GM23338 (cell line): ENCODE results near the gene ERC1. TPM values are rescaled to one million over a fixed set of nuclear protein-coding genes. Genes with fewer than 3 reads are reported as not detected.
A peak's percentile ranks its signal among the peaks of the same experiment; 100 is the strongest.

Source experiments
- ATAC-seq: fragments of 200-7000 bp; cut with Tn5 transposase; 3 replicates; pipeline ENCODE4 v1.9.1; 2020
- DNase-seq: peaks from one replicate; pipeline ENCODE4 v3.0.0-alpha.2; 2015; ENCODE audit warnings: low spot score
- H2AFZ ChIP-seq: fragments of 200-600 bp; sonication (generic); 2 replicates; pipeline ENCODE4 v1.8.0; 2016; ENCODE audit warnings: antibody characterized with exemption, mild to moderate bottlenecking, moderate library complexity
- H3F3A ChIP-seq: fragments of 200-600 bp; sonication (generic); replicated peaks from 2 replicates; pipeline ENCODE4 v1.8.0; 2017; ENCODE audit warnings: antibody characterized with exemption, mixed run types, low read depth
- H3K27ac ChIP-seq: fragments of 200-600 bp; sonication (generic); 2 replicates; pipeline ENCODE4 v1.6.1; 2016; ENCODE audit warnings: low read depth
- H3K27me3 ChIP-seq: fragments of 200-600 bp; sonication (generic); 2 replicates; pipeline ENCODE4 v1.8.0; 2016; ENCODE audit warnings: mild to moderate bottlenecking, mixed run types, moderate library complexity; ENCODE audit not compliant: insufficient read depth
- H3K36me3 ChIP-seq: fragments of 200-600 bp; sonication (generic); 2 replicates; pipeline ENCODE4 v1.8.0; 2016; ENCODE audit warnings: mild to moderate bottlenecking; ENCODE audit not compliant: insufficient read depth
- H3K4me1 ChIP-seq: fragments of 200-600 bp; sonication (generic); 2 replicates; pipeline ENCODE4 v1.8.0; 2016; ENCODE audit warnings: mild to moderate bottlenecking, moderate library complexity; ENCODE audit not compliant: insufficient read depth
- H3K4me2 ChIP-seq: fragments of 200-600 bp; sonication (generic); 2 replicates; pipeline ENCODE4 v1.7.1; 2017; ENCODE audit warnings: mixed run types
- H3K4me3 ChIP-seq: fragments of 200-600 bp; sonication (generic); 2 replicates; pipeline ENCODE4 v1.6.1; 2016; ENCODE audit warnings: mixed run types
- H3K79me2 ChIP-seq: fragments of 200-600 bp; sonication (generic); replicated peaks from 2 replicates; pipeline ENCODE4 v1.8.0; 2017; ENCODE audit warnings: mild to moderate bottlenecking; ENCODE audit not compliant: insufficient read depth
- H3K9me2 ChIP-seq: fragments of 200-600 bp; sonication (generic); 2 replicates; pipeline ENCODE4 v1.8.0; 2017; ENCODE audit not compliant: insufficient read depth
- H4K20me1 ChIP-seq: fragments of 200-600 bp; sonication (generic); replicated peaks from 2 replicates; pipeline ENCODE4 v1.8.0; 2017; ENCODE audit warnings: mild to moderate bottlenecking; ENCODE audit not compliant: insufficient read depth
- H3K27ac Mint-ChIP-seq: 2 replicates; pipeline ENCODE4 v1.8.0; 2020; ENCODE audit warnings: inconsistent platforms, mild to moderate bottlenecking, moderate library complexity, mixed read lengths
- H3K27me3 Mint-ChIP-seq: 3 replicates; pipeline ENCODE4 v1.8.0; 2022; ENCODE audit warnings: low read depth, mild to moderate bottlenecking, moderate library complexity, mixed read lengths, inconsistent platforms; ENCODE audit not compliant: insufficient read depth, poor library complexity
- H3K36me3 Mint-ChIP-seq: 3 replicates; pipeline ENCODE4 v1.8.0; 2021; ENCODE audit warnings: low read depth, mild to moderate bottlenecking, inconsistent platforms, moderate library complexity, mixed read lengths
- H3K4me1 Mint-ChIP-seq: 3 replicates; pipeline ENCODE4 v1.8.0; 2020; ENCODE audit warnings: mild to moderate bottlenecking, inconsistent platforms, mixed read lengths
- H3K4me3 Mint-ChIP-seq: 3 replicates; pipeline ENCODE4 v1.8.0; 2021; ENCODE audit warnings: moderate library complexity, mild to moderate bottlenecking, inconsistent platforms, mixed read lengths
- H3K9me3 Mint-ChIP-seq: 3 replicates; pipeline ENCODE4 v1.8.0; 2020; ENCODE audit warnings: moderate library complexity, mild to moderate bottlenecking, inconsistent platforms, mixed read lengths
- CREB1 ChIP-seq: fragments of 250-450 bp; sonication (Bioruptor Pico); IDR thresholded peaks from 2 replicates; pipeline ENCODE4 v1.5.0; 2020; ENCODE audit warnings: low read depth, mild to moderate bottlenecking, moderate library complexity
- CTCF ChIP-seq, 2 experiments: fragments of 200-600 bp in 1 of 2; sonication (generic) in 1 of 2; conservative IDR thresholded peaks; 2 replicates each; pipeline versions ENCODE4 v1.5.1 to v1.6.1; 2016 to 2017; ENCODE audit warnings: antibody characterized with exemption in 2 of 2, low read depth in 2 of 2, mild to moderate bottlenecking in 2 of 2, moderate library complexity in 1 of 2
- EZH2 ChIP-seq: fragments of 200-600 bp; sonication (generic); IDR thresholded peaks from one replicate; pipeline ENCODE4 v1.8.0; 2017; ENCODE audit warnings: antibody characterized with exemption, mild to moderate bottlenecking, low read depth; ENCODE audit not compliant: unreplicated experiment
- JUNB ChIP-seq: IDR thresholded peaks from one replicate; pipeline ENCODE4 v1.6.1; 2016; ENCODE audit warnings: antibody characterized with exemption; ENCODE audit not compliant: unreplicated experiment
- POLR2AphosphoS5 ChIP-seq: IDR thresholded peaks from 2 replicates; pipeline ENCODE4 v1.6.1; 2016; ENCODE audit warnings: antibody characterized with exemption, low read depth
- STAT1 ChIP-seq: IDR thresholded peaks from one replicate; pipeline ENCODE4 v1.6.1; 2016; ENCODE audit warnings: antibody characterized with exemption; ENCODE audit not compliant: unreplicated experiment
- ZNF331 ChIP-seq: fragments of 250-450 bp; sonication (Bioruptor Pico); IDR thresholded peaks from 2 replicates; pipeline ENCODE4 v1.5.0; 2020; ENCODE audit warnings: low read depth, mild to moderate bottlenecking, moderate library complexity
- polyA plus RNA-seq: library from polyadenylated mRNA; unstranded; fragments of >200 nt; fragmentation: Nextera tagmentation; extraction: Ambion mirVana; gene quantifications from 2 replicates; pipeline ENCODE4 v1.2.1, GENCODE V29; 2016
- total RNA-seq: library from RNA; depleted of rRNA; stranded (reverse); fragments of >200 nt; shearing (Covaris generic); gene quantifications from 2 replicates; pipeline ENCODE4 v1.2.3, GENCODE V29; 2014
- TF ChIP-seq, protein P1 (sequence below): fragments of 250-450 bp; sonication (Bioruptor Pico); IDR thresholded peaks from 2 replicates; pipeline ENCODE4 v1.5.0; 2020; ENCODE audit warnings: mild to moderate bottlenecking, moderate library complexity
- TF ChIP-seq, protein P2 (sequence below): IDR thresholded peaks from one replicate; pipeline ENCODE4 v1.6.1; 2018; ENCODE audit warnings: antibody characterized with exemption; ENCODE audit not compliant: unreplicated experiment

Gene ERC1
- total and polyA plus RNA-seq, 2 experiments from 2014 or later: 28.1 to 35.3 TPM

DNA sequence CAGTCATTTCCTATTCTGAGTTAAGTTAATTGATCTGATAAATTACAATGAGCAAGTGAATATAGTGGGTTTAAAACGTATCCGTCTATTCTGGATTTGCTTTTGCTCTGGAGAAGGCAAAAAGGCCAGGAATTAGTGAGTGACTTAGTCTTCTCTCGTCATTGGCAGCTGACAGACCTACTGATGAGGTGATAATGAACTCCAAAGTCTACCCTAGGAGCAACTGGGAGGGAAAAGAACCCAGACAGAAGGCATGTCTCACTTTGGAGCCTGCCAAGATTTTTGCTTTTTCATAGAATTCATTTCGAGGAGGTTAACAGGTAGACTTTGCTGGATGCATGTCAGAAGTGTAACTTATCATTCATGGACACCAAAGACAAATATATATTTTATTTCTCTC, 333.1 kb downstream of the ERC1 start (continued):
- TF ChIP-seq, protein P1, sequence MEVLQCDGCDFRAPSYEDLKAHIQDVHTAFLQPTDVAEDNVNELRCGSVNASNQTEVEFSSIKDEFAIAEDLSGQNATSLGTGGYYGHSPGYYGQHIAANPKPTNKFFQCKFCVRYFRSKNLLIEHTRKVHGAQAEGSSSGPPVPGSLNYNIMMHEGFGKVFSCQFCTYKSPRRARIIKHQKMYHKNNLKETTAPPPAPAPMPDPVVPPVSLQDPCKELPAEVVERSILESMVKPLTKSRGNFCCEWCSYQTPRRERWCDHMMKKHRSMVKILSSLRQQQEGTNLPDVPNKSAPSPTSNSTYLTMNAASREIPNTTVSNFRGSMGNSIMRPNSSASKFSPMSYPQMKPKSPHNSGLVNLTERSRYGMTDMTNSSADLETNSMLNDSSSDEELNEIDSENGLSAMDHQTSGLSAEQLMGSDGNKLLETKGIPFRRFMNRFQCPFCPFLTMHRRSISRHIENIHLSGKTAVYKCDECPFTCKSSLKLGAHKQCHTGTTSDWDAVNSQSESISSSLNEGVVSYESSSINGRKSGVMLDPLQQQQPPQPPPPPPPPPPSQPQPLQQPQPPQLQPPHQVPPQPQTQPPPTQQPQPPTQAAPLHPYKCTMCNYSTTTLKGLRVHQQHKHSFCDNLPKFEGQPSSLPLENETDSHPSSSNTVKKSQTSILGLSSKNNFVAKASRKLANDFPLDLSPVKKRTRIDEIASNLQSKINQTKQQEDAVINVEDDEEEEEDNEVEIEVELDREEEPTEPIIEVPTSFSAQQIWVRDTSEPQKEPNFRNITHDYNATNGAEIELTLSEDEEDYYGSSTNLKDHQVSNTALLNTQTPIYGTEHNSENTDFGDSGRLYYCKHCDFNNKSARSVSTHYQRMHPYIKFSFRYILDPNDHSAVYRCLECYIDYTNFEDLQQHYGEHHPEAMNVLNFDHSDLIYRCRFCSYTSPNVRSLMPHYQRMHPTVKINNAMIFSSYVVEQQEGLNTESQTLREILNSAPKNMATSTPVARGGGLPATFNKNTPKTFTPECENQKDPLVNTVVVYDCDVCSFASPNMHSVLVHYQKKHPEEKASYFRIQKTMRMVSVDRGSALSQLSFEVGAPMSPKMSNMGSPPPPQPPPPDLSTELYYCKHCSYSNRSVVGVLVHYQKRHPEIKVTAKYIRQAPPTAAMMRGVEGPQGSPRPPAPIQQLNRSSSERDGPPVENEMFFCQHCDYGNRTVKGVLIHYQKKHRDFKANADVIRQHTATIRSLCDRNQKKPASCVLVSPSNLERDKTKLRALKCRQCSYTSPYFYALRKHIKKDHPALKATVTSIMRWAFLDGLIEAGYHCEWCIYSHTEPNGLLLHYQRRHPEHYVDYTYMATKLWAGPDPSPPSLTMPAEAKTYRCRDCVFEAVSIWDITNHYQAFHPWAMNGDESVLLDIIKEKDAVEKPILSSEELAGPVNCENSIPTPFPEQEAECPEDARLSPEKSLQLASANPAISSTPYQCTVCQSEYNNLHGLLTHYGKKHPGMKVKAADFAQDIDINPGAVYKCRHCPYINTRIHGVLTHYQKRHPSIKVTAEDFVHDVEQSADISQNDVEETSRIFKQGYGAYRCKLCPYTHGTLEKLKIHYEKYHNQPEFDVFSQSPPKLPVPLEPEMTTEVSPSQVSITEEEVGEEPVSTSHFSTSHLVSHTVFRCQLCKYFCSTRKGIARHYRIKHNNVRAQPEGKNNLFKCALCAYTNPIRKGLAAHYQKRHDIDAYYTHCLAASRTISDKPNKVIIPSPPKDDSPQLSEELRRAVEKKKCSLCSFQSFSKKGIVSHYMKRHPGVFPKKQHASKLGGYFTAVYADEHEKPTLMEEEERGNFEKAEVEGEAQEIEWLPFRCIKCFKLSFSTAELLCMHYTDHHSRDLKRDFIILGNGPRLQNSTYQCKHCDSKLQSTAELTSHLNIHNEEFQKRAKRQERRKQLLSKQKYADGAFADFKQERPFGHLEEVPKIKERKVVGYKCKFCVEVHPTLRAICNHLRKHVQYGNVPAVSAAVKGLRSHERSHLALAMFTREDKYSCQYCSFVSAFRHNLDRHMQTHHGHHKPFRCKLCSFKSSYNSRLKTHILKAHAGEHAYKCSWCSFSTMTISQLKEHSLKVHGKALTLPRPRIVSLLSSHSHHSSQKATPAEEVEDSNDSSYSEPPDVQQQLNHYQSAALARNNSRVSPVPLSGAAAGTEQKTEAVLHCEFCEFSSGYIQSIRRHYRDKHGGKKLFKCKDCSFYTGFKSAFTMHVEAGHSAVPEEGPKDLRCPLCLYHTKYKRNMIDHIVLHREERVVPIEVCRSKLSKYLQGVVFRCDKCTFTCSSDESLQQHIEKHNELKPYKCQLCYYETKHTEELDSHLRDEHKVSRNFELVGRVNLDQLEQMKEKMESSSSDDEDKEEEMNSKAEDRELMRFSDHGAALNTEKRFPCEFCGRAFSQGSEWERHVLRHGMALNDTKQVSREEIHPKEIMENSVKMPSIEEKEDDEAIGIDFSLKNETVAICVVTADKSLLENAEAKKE: no peak

GRCh38 chr12:1324910-1325309, 333.9 kb downstream of the ERC1 start:
- Histone ChIP-seq H3K4me2 (no peak overlapping the region), H3K27ac (no peak overlapping the region), H3K27me3 (no peaks in the 10 kb centered on the region), H3K4me3 (no peak overlapping the region), H3K4me1 (no peaks in the 10 kb centered on the region), H3K36me3 (no peaks in the 10 kb centered on the region), H4K20me1 (no peaks in the 10 kb centered on the region), H2AFZ (no peak overlapping the region), H3K9me2 (no peaks in the 10 kb centered on the region), H3F3A (no peaks in the 10 kb centered on the region), H3K79me2 (no peaks in the 10 kb centered on the region)
- ATAC-seq (no peak), DNase-seq (no peak)
- peak overlapping the region; percentile 88 for H3K27ac Mint-ChIP-seq
- no peak for TF ChIP-seq POLR2AphosphoS5
- H3K27me3 Mint-ChIP-seq: no peaks in the 10 kb centered on the region
- no peak overlapping the region for H3K4me3 Mint-ChIP-seq
- no peaks in the 10 kb centered on the region for H3K9me3 Mint-ChIP-seq
- H3K36me3 Mint-ChIP-seq: no peaks in the 10 kb centered on the region
- no peaks in the 10 kb centered on the region; the same call in 2 of the 3 replicates for H3K4me1 Mint-ChIP-seq

DNA sequence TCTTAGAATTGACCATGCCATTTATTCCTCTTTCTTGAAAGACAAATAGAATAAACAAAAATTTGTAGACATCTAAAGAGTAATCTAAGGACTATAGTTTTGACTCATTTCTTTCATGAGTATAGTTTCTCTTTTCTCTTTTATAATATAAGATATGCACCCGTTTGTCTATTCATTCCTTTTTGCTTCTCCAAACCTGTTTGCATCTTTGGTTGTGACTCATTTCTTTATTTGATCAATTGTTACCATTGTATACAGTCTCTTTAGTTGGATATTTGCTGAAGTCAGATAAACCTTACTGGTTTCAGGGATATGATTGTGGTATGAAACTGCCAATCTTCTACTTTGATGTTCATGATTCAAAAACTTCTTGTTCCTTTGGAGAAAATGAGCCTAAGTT, 334.6 kb downstream of the ERC1 start:
- Mint-ChIP-seq H3K27me3 (no peaks in the 10 kb centered on the region), H3K4me3 (no peak overlapping the region), H3K4me1 (no peaks in the 10 kb centered on the region; the same call in 2 of the 3 replicates), H3K9me3 (no peaks in the 10 kb centered on the region), H3K27ac (0 out of 2 replicates have a peak overlapping the region, but pooled peaks have one; percentile 1), H3K36me3 (no peaks in the 10 kb centered on the region)
- Histone ChIP-seq H3K4me3 (no peak overlapping the region), H3K79me2 (no peaks in the 10 kb centered on the region), H3K4me1 (no peaks in the 10 kb centered on the region), H4K20me1 (no peaks in the 10 kb centered on the region), H3F3A (no peaks in the 10 kb centered on the region), H2AFZ (no peak overlapping the region), H3K36me3 (no peaks in the 10 kb centered on the region), H3K9me2 (no peaks in the 10 kb centered on the region), H3K27ac (no peak overlapping the region), H3K27me3 (no peaks in the 10 kb centered on the region), H3K4me2 (no peak overlapping the region)
- ATAC-seq: no peak
- DNase-seq: no peak
- TF ChIP-seq, protein P2, sequence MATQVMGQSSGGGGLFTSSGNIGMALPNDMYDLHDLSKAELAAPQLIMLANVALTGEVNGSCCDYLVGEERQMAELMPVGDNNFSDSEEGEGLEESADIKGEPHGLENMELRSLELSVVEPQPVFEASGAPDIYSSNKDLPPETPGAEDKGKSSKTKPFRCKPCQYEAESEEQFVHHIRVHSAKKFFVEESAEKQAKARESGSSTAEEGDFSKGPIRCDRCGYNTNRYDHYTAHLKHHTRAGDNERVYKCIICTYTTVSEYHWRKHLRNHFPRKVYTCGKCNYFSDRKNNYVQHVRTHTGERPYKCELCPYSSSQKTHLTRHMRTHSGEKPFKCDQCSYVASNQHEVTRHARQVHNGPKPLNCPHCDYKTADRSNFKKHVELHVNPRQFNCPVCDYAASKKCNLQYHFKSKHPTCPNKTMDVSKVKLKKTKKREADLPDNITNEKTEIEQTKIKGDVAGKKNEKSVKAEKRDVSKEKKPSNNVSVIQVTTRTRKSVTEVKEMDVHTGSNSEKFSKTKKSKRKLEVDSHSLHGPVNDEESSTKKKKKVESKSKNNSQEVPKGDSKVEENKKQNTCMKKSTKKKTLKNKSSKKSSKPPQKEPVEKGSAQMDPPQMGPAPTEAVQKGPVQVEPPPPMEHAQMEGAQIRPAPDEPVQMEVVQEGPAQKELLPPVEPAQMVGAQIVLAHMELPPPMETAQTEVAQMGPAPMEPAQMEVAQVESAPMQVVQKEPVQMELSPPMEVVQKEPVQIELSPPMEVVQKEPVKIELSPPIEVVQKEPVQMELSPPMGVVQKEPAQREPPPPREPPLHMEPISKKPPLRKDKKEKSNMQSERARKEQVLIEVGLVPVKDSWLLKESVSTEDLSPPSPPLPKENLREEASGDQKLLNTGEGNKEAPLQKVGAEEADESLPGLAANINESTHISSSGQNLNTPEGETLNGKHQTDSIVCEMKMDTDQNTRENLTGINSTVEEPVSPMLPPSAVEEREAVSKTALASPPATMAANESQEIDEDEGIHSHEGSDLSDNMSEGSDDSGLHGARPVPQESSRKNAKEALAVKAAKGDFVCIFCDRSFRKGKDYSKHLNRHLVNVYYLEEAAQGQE: no peak
- no peak for TF ChIP-seq STAT1
- no peak for TF ChIP-seq ZNF331 (CRISPR knock-in tag)
- TF ChIP-seq CTCF (conservative IDR thresholded peaks at IDR 0.05; ENCODE audit: low read depth in 2 of 2): no peak
- TF ChIP-seq EZH2: no peak
- TF ChIP-seq POLR2AphosphoS5: no peak
- TF ChIP-seq JUNB: no peak
- no peak for TF ChIP-seq CREB1
